CD4-positive, alpha-beta T cell (primary cell): Measurements from ENCODE around the gene SOX8. TPM values are rescaled to one million over a fixed set of nuclear protein-coding genes. Genes with fewer than 3 reads are reported as not detected.

Experiments used
- ATAC-seq: fragments of 200-7000 bp; cut with Tn5 transposase; one replicate; pipeline ENCODE4 v1.10.0; 2022; ENCODE audit warnings: mild to moderate bottlenecking; ENCODE audit not compliant: poor library complexity
- CTCF ChIA-PET: fragments of 350-600 bp; sonication (Branson Sonifier 250); formaldehyde crosslinking; loops from one replicate; lab custom pipeline; 2021; ENCODE audit warnings: antibody characterized with exemption, inconsistent platforms; lab: Charles Lee
- POLR2A ChIA-PET: fragments of 350-600 bp; sonication (Branson Sonifier 250); formaldehyde crosslinking; loops from one replicate; lab custom pipeline; 2021; ENCODE audit warnings: antibody characterized with exemption, inconsistent platforms; lab: Charles Lee
- DNase-seq, 14 experiments: peaks; one replicate each; pipeline ENCODE4 v3.0.0-alpha.2; 2013 to 2020; ENCODE audit warnings: mixed read lengths in 2 of 14
- H3K27ac ChIP-seq, 2 donors: one replicate each; pipeline versions ENCODE4 v1.5.1 to v1.7.0; 2013; ENCODE audit warnings: low read length in 2 of 2, low read depth in 1 of 2, mild to moderate bottlenecking in 1 of 2
- H3K27me3 ChIP-seq, 2 experiments: 1 replicate in 1 of 2; 2 replicates in 1 of 2; pipeline versions ENCODE4 v1.6.1 to v1.7.0; 2013; ENCODE audit warnings: low read length in 2 of 2, control low read depth in 1 of 2, mild to moderate bottlenecking in 1 of 2, moderate library complexity in 1 of 2; ENCODE audit not compliant: insufficient read depth in 2 of 2, control insufficient read depth in 1 of 2
- H3K36me3 ChIP-seq: one replicate; pipeline ENCODE4 v1.6.1; 2013; ENCODE audit warnings: low read length, control low read depth; ENCODE audit not compliant: insufficient read depth
- H3K4me1 ChIP-seq: one replicate; pipeline ENCODE4 v1.6.1; 2013; ENCODE audit warnings: low read length, control low read depth; ENCODE audit not compliant: insufficient read depth
- H3K4me3 ChIP-seq: one replicate; pipeline ENCODE4 v1.5.1; 2013; ENCODE audit warnings: mild to moderate bottlenecking, low read length, moderate library complexity
- H3K9me3 ChIP-seq, 2 experiments: 1 replicate in 1 of 2; 2 replicates in 1 of 2; pipeline versions ENCODE4 v1.6.1 to v1.7.0; 2013; ENCODE audit warnings: low read length in 2 of 2, mild to moderate bottlenecking in 2 of 2, control low read depth in 1 of 2, moderate library complexity in 1 of 2; ENCODE audit not compliant: control insufficient read depth in 1 of 2, insufficient read depth in 1 of 2
- H3K27ac Mint-ChIP-seq: one replicate; pipeline ENCODE4 v1.8.0; 2020; ENCODE audit warnings: mixed read lengths
- H3K27me3 Mint-ChIP-seq: one replicate; pipeline ENCODE4 v1.8.0; 2021; ENCODE audit warnings: mixed read lengths
- H3K36me3 Mint-ChIP-seq: one replicate; pipeline ENCODE4 v1.8.0; 2021; ENCODE audit warnings: low read depth, mixed read lengths
- H3K4me1 Mint-ChIP-seq: one replicate; pipeline ENCODE4 v1.8.0; 2021; ENCODE audit warnings: low read depth, mixed read lengths
- H3K4me3 Mint-ChIP-seq: one replicate; pipeline ENCODE4 v1.8.0; 2020; ENCODE audit warnings: mild to moderate bottlenecking, mixed read lengths
- H3K9me3 Mint-ChIP-seq: one replicate; pipeline ENCODE4 v1.8.0; 2020; ENCODE audit warnings: mixed read lengths
- CTCF ChIP-seq: fragments of 200-600 bp; IDR thresholded peaks from one replicate; pipeline ENCODE4 v1.8.0; 2022; ENCODE audit warnings: antibody characterized with exemption, mild to moderate bottlenecking
- intact Hi-C, 2 experiments: fragments of 100-400 bp; cut with DNase I in 1 of 2; cut with micrococcal nuclease in 1 of 2; formaldehyde crosslinking; loops; one replicate each; pipeline versions ENCODE4 v1.15.1 to v1.9.0; 2023 to 2025; cut with DNase I, micrococcal nuclease
- total RNA-seq, 174 experiments: library from RNA in 2 of 174; stranded (reverse) in 2 of 174; gene quantifications; one replicate each; pipeline ENCODE4 v1.2.3 and lab custom pipeline; 2021 to 2026

The SOX8 gene
- total RNA-seq, 2 experiments from 2014 or later: 1.4 to 2.3 TPM

- Histone ChIP-seq H3K9me3 (peaks cover 0 to 6% of the 10 kb centered on the region in 2 experiments), H3K27me3 (no peaks in the 10 kb centered on the region), H3K4me3 (peak overlapping the region; percentile 67), H3K27ac (peak overlapping the region; percentile 57 to 80), H3K36me3 (no peaks in the 10 kb centered on the region), H3K4me1 (peaks cover 86% of the 10 kb centered on the region)
- peaks cover 49% of the 10 kb centered on the region for H3K4me1 Mint-ChIP-seq
- no peaks in the 10 kb centered on the region for H3K9me3 Mint-ChIP-seq
- peak overlapping the region; percentile 88 for H3K27ac Mint-ChIP-seq
- no peak for TF ChIP-seq CTCF
- H3K36me3 Mint-ChIP-seq: no peaks in the 10 kb centered on the region
- no peaks in the 10 kb centered on the region for H3K27me3 Mint-ChIP-seq
- H3K4me3 Mint-ChIP-seq: no peak overlapping the region
- no peak for DNase-seq
- CTCF ChIA-PET: interaction anchor here (1.4 kb wide), 1 partner anchor 34 kb away, joined by 5 read pairs; no protein-coding TSS in a partner anchor
- intact Hi-C loops: no loop called here
- POLR2A ChIA-PET: interaction anchor here (0.9 to 5.5 kb wide), 5 partner anchors 17 to 35 kb away, joined by 3 to 78 read pairs (median 6); partner anchors contain the start of genes LMF1 and SOX8
- ATAC-seq: no peak
These were observed 17.0 kb downstream of the SOX8 start for GRCh38 chr16:998615-999014.

GRCh38 chr16:999677-1000076 is 18.1 kb downstream of the SOX8 start:
- Mint-ChIP-seq H3K36me3 (no peaks in the 10 kb centered on the region), H3K27me3 (no peaks in the 10 kb centered on the region), H3K4me1 (peaks cover 57% of the 10 kb centered on the region), H3K9me3 (no peaks in the 10 kb centered on the region), H3K27ac (no peak overlapping the region), H3K4me3 (no peak overlapping the region)
- POLR2A ChIA-PET: interaction anchor here (1.1 kb wide), 1 partner anchor 18 kb away, joined by 3 read pairs; the partner anchor contains the start of gene SOX8
- intact Hi-C loops: no loop called here
- H3K4me3 ChIP-seq: no peak overlapping the region
- no peaks in the 10 kb centered on the region for H3K27me3 ChIP-seq
- ATAC-seq: no peak
- CTCF ChIA-PET: no interaction called here
- no peak overlapping the region for H3K27ac ChIP-seq
- H3K36me3 ChIP-seq: no peaks in the 10 kb centered on the region
- peaks cover 0 to 6% of the 10 kb centered on the region in 2 experiments for H3K9me3 ChIP-seq
- DNase-seq: no peak
- no peak for TF ChIP-seq CTCF
- peaks cover 94% of the 10 kb centered on the region for H3K4me1 ChIP-seq

GRCh38 chr16:1000608-1001007 is 19.0 kb downstream of the SOX8 start:
- POLR2A ChIA-PET: interaction anchor here (1.1 to 3.9 kb wide), 2 partner anchors 19 to 20 kb away, joined by 3 to 34 read pairs; partner anchors contain the start of gene SOX8
- Histone ChIP-seq H3K27ac (no peak overlapping the region), H3K4me1 (peaks cover 95% of the 10 kb centered on the region), H3K9me3 (peaks cover 0 to 6% of the 10 kb centered on the region in 2 experiments), H3K27me3 (no peaks in the 10 kb centered on the region), H3K36me3 (no peaks in the 10 kb centered on the region), H3K4me3 (no peak overlapping the region)
- H3K36me3 Mint-ChIP-seq: no peaks in the 10 kb centered on the region
- no peak for ATAC-seq
- H3K9me3 Mint-ChIP-seq: no peaks in the 10 kb centered on the region
- CTCF ChIA-PET: no interaction called here
- no peaks in the 10 kb centered on the region for H3K27me3 Mint-ChIP-seq
- DNase-seq: no peak
- peaks cover 58% of the 10 kb centered on the region for H3K4me1 Mint-ChIP-seq
- intact Hi-C loops: no loop called here
- no peak overlapping the region for H3K27ac Mint-ChIP-seq
- no peak overlapping the region for H3K4me3 Mint-ChIP-seq
- TF ChIP-seq CTCF: no peak
